Spleen (tissue), 7 donors: ENCODE results near the gene MED13L.

ENCODE experiments used
- POLR2A ChIP-seq, 3 donors: fragments of 450-650 bp; IDR thresholded peaks; one replicate each; pipeline ENCODE4 v1.5.1; 2017; ENCODE audit warnings: antibody characterized with exemption in 3 of 3, mild to moderate bottlenecking in 1 of 3
- POLR2AphosphoS5 ChIP-seq, 3 donors: sonication (generic); formaldehyde crosslinking; IDR thresholded peaks; one replicate each; pipeline ENCODE4 v1.5.1; 2017; ENCODE audit warnings: antibody characterized with exemption in 3 of 3
- TF ChIP-seq, protein P1 (sequence below), 11 experiments: fragments of 200-600 bp in 7 of 11; fragments of 450-650 bp in 4 of 11; sonication (generic) in 4 of 11; IDR thresholded peaks in 8 of 11; conservative IDR thresholded peaks in 3 of 11; 1 replicate in 7 of 11; 2 replicates in 4 of 11; pipeline versions ENCODE4 v1.4.0 to v1.8.0; 2016 to 2021; ENCODE audit warnings: antibody characterized with exemption in 11 of 11, inconsistent platforms in 4 of 11, mild to moderate bottlenecking in 1 of 11
- donor health status: DM: no; HTN: no; CAD: no; lungs with moderate emphysema.
- donor health status: DM: no; HTN: no; CAD: no.
- donor health status: DM: no; HTN: no; CAD: no.

DNA sequence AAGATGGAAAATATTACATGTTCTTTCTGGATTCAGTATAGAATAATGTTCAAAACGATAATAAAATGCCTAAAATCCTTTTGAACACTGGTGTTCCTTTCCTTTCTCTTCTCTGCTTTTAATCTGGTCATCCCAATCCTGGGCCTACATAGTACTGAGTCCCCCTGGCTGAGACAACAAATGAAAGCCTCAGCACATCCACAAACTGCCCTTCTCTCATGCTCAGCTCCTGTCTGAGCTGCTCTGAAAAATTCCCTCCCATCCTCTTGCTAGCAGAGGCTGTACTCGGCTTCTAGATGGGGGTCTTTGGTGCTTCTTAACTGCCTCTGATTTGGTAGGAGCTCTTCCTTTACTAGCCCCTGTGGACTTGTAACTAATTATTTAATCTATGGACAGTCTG, 232.3 kb downstream of the MED13L start:
- TF ChIP-seq POLR2AphosphoS5 (IDR thresholded peaks at IDR 0.05) = no peak
- TF ChIP-seq, protein P1, sequence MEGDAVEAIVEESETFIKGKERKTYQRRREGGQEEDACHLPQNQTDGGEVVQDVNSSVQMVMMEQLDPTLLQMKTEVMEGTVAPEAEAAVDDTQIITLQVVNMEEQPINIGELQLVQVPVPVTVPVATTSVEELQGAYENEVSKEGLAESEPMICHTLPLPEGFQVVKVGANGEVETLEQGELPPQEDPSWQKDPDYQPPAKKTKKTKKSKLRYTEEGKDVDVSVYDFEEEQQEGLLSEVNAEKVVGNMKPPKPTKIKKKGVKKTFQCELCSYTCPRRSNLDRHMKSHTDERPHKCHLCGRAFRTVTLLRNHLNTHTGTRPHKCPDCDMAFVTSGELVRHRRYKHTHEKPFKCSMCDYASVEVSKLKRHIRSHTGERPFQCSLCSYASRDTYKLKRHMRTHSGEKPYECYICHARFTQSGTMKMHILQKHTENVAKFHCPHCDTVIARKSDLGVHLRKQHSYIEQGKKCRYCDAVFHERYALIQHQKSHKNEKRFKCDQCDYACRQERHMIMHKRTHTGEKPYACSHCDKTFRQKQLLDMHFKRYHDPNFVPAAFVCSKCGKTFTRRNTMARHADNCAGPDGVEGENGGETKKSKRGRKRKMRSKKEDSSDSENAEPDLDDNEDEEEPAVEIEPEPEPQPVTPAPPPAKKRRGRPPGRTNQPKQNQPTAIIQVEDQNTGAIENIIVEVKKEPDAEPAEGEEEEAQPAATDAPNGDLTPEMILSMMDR (IDR thresholded peaks at IDR 0.05 in 8 of 11, conservative IDR thresholded peaks at IDR 0.05 in 3 of 11) = no peak
- TF ChIP-seq POLR2A (IDR thresholded peaks at IDR 0.05) = no peak
